ENCODE results near the gene LAMA4.

LAMA4 gene

GRCh38 chr6:112117554-112117953 lies 136.8 kb downstream of the LAMA4 start:
- no peak for TF ChIP-seq EZH2phosphoT487 (conservative IDR thresholded peaks at IDR 0.05; ENCODE audit: low read length)
- TF ChIP-seq, protein P1, sequence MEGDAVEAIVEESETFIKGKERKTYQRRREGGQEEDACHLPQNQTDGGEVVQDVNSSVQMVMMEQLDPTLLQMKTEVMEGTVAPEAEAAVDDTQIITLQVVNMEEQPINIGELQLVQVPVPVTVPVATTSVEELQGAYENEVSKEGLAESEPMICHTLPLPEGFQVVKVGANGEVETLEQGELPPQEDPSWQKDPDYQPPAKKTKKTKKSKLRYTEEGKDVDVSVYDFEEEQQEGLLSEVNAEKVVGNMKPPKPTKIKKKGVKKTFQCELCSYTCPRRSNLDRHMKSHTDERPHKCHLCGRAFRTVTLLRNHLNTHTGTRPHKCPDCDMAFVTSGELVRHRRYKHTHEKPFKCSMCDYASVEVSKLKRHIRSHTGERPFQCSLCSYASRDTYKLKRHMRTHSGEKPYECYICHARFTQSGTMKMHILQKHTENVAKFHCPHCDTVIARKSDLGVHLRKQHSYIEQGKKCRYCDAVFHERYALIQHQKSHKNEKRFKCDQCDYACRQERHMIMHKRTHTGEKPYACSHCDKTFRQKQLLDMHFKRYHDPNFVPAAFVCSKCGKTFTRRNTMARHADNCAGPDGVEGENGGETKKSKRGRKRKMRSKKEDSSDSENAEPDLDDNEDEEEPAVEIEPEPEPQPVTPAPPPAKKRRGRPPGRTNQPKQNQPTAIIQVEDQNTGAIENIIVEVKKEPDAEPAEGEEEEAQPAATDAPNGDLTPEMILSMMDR (IDR thresholded peaks at IDR 0.05; ENCODE audit: insufficient read depth, low read length, poor library complexity, severe bottlenecking): no peak
- no peak overlapping the region for H2AFZ ChIP-seq (ENCODE audit: low read depth, low read length, severe bottlenecking)
- no peaks in the 10 kb centered on the region for H3K9me2 ChIP-seq (replicated peaks; ENCODE audit: insufficient read depth, low read length)
- no peak overlapping the region for H3K4me2 ChIP-seq (ENCODE audit: low read depth, low read length, poor library complexity, severe bottlenecking)
- H3K27ac ChIP-seq (ENCODE audit: low read depth, low read length): no peak overlapping the region
- no peaks in the 10 kb centered on the region for H3K9me3 ChIP-seq (ENCODE audit: insufficient read depth, low read length)
- H3K27me3 ChIP-seq (ENCODE audit: low read length): no peaks in the 10 kb centered on the region
- H3K9ac ChIP-seq (ENCODE audit: low read length): no peak overlapping the region
- H4K20me1 ChIP-seq (ENCODE audit: low read depth, low read length): no peaks in the 10 kb centered on the region
- no peaks in the 10 kb centered on the region for H3K79me2 ChIP-seq (ENCODE audit: insufficient read depth, low read length)
- no peak overlapping the region for H3K4me3 ChIP-seq (ENCODE audit: insufficient read depth, low read length, poor library complexity, severe bottlenecking)
- no peaks in the 10 kb centered on the region for H3F3A ChIP-seq (ENCODE audit: insufficient read depth)
- no peaks in the 10 kb centered on the region for H3K36me3 ChIP-seq (ENCODE audit: low read length)

DNA sequence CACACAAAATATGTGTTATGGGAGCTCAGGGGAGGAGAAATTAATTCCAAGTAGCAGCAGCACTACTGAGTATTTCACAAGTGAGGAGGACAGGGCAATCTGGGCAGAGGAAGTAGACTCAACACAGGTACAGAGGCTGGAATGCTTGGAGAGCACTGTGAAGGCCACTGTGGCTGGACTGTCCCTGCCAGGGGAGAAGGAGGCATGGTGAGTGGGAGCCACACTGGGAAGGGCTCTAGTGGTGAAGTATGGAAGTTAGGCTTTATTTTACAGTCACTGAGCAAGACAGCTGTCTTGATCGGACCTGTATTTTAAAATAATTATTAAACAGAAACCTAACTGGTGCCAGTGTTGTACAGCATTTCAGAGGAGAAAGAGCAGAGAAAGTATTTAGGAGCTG lies 138.1 kb downstream of the LAMA4 start:
- Histone ChIP-seq H3F3A (ENCODE audit: insufficient read depth) (no peaks in the 10 kb centered on the region), H3K9me3 (ENCODE audit: insufficient read depth, low read length) (no peaks in the 10 kb centered on the region), H3K4me2 (ENCODE audit: low read depth, low read length, poor library complexity, severe bottlenecking) (no peak overlapping the region), H3K9me2 (replicated peaks; ENCODE audit: insufficient read depth, low read length) (no peaks in the 10 kb centered on the region), H3K79me2 (ENCODE audit: insufficient read depth, low read length) (no peaks in the 10 kb centered on the region), H2AFZ (ENCODE audit: low read depth, low read length, severe bottlenecking) (no peak overlapping the region), H3K27ac (ENCODE audit: low read depth, low read length) (no peak overlapping the region), H3K36me3 (ENCODE audit: low read length) (no peaks in the 10 kb centered on the region), H4K20me1 (ENCODE audit: low read depth, low read length) (no peaks in the 10 kb centered on the region), H3K9ac (ENCODE audit: low read length) (no peak overlapping the region), H3K27me3 (ENCODE audit: low read length) (no peaks in the 10 kb centered on the region), H3K4me3 (ENCODE audit: insufficient read depth, low read length, poor library complexity, severe bottlenecking) (no peak overlapping the region)
- no peak for TF ChIP-seq EZH2phosphoT487 (conservative IDR thresholded peaks at IDR 0.05; ENCODE audit: low read length)
- TF ChIP-seq, protein P1 (IDR thresholded peaks at IDR 0.05; ENCODE audit: insufficient read depth, low read length, poor library complexity, severe bottlenecking): no peak

- H4K20me1 ChIP-seq (ENCODE audit: low read depth, low read length): no peaks in the 10 kb centered on the region
- H2AFZ ChIP-seq (ENCODE audit: low read depth, low read length, severe bottlenecking): no peak overlapping the region
- no peaks in the 10 kb centered on the region for H3K27me3 ChIP-seq (ENCODE audit: low read length)
- H3K9me2 ChIP-seq (replicated peaks; ENCODE audit: insufficient read depth, low read length): no peaks in the 10 kb centered on the region
- H3K4me2 ChIP-seq (ENCODE audit: low read depth, low read length, poor library complexity, severe bottlenecking): no peak overlapping the region
- H3K36me3 ChIP-seq (ENCODE audit: low read length): no peaks in the 10 kb centered on the region
- H3K9me3 ChIP-seq (ENCODE audit: insufficient read depth, low read length): no peaks in the 10 kb centered on the region
- H3K79me2 ChIP-seq (ENCODE audit: insufficient read depth, low read length): no peaks in the 10 kb centered on the region
- no peak overlapping the region for H3K27ac ChIP-seq (ENCODE audit: low read depth, low read length)
- H3F3A ChIP-seq (ENCODE audit: insufficient read depth): no peaks in the 10 kb centered on the region
- no peak overlapping the region for H3K4me3 ChIP-seq (ENCODE audit: insufficient read depth, low read length, poor library complexity, severe bottlenecking)
- TF ChIP-seq, protein P1 (IDR thresholded peaks at IDR 0.05; ENCODE audit: insufficient read depth, low read length, poor library complexity, severe bottlenecking): no peak
- no peak for TF ChIP-seq EZH2phosphoT487 (conservative IDR thresholded peaks at IDR 0.05; ENCODE audit: low read length)
- H3K9ac ChIP-seq (ENCODE audit: low read length): no peak overlapping the region
These were observed 139.7 kb downstream of the LAMA4 start for GRCh38 chr6:112114577-112115223.
